Keratinocyte (primary cell): ENCODE results near the gene PRDM11. TPM values are rescaled to one million over a fixed set of nuclear protein-coding genes. Genes with fewer than 3 reads are reported as not detected.
A peak's percentile ranks its signal among the peaks of the same experiment; 100 is the strongest.

ENCODE experiments used
- DNase-seq: peaks from one replicate; pipeline ENCODE4 v3.0.0-alpha.2; 2011; ENCODE audit warnings: low read depth, missing footprints, low spot score
- FAIRE-seq: peaks from 2 replicates; lab custom pipeline; 2011; peaks lifted over from hg19 to GRCh38; lab: Jason Lieb, UNC
- H2AFZ ChIP-seq: 2 replicates; pipeline ENCODE4 v1.6.0; 2012; ENCODE audit warnings: low read length, control low read depth, inconsistent platforms; ENCODE audit not compliant: control insufficient read depth
- H3K27ac ChIP-seq: 2 replicates; pipeline ENCODE4 v1.5.1; 2011; ENCODE audit warnings: low read length; ENCODE audit not compliant: control insufficient read depth, insufficient read depth
- H3K27me3 ChIP-seq: 3 replicates; pipeline ENCODE4 v1.6.0; 2011; ENCODE audit warnings: low read length; ENCODE audit not compliant: control insufficient read depth, insufficient read depth; ENCODE audit errors: extremely low read depth
- H3K36me3 ChIP-seq, 2 experiments: 2 replicates in 1 of 2; 3 replicates in 1 of 2; pipeline ENCODE4 v1.5.1; 2011; ENCODE audit warnings: low read length in 2 of 2, mild to moderate bottlenecking in 1 of 2; ENCODE audit not compliant: control insufficient read depth in 2 of 2, insufficient read depth in 2 of 2; ENCODE audit errors: extremely low read depth in 1 of 2
- H3K4me1 ChIP-seq: 3 replicates; pipeline ENCODE4 v1.5.1; 2011; ENCODE audit warnings: low read length; ENCODE audit not compliant: control insufficient read depth, insufficient read depth; ENCODE audit errors: extremely low read depth
- H3K4me2 ChIP-seq: 3 replicates; pipeline ENCODE4 v1.6.0; 2011; ENCODE audit warnings: low read depth, low read length; ENCODE audit not compliant: control insufficient read depth, insufficient read depth; ENCODE audit errors: extremely low read depth
- H3K4me3 ChIP-seq, 3 experiments: fragments of 200-600 bp in 1 of 3; sonication (generic) in 1 of 3; 2 replicates in 2 of 3; 3 replicates in 1 of 3; pipeline ENCODE4 v1.5.1; 2011 to 2016; ENCODE audit warnings: low read length in 3 of 3, mild to moderate bottlenecking in 3 of 3, control low read depth in 2 of 3, inconsistent platforms in 1 of 3, low read depth in 1 of 3, mixed read lengths in 1 of 3, mixed run types in 1 of 3, moderate library complexity in 1 of 3; ENCODE audit not compliant: control insufficient read depth in 2 of 3, insufficient read depth in 2 of 3; ENCODE audit errors: extremely low read depth in 1 of 3
- H3K79me2 ChIP-seq: 2 replicates; pipeline ENCODE4 v1.6.0; 2012; ENCODE audit warnings: low read length; ENCODE audit not compliant: control insufficient read depth, insufficient read depth
- H3K9ac ChIP-seq: 3 replicates; pipeline ENCODE4 v1.6.0; 2011; ENCODE audit warnings: low read length; ENCODE audit not compliant: control insufficient read depth, insufficient read depth; ENCODE audit errors: extremely low read depth
- H3K9me1 ChIP-seq: 3 replicates; pipeline ENCODE4 v1.6.0; 2011; ENCODE audit warnings: low read length; ENCODE audit not compliant: control insufficient read depth, insufficient read depth; ENCODE audit errors: extremely low read depth
- H3K9me3 ChIP-seq: 2 replicates; pipeline ENCODE4 v1.5.1; 2012; ENCODE audit warnings: low read depth, low read length; ENCODE audit not compliant: control insufficient read depth
- H4K20me1 ChIP-seq: 3 replicates; pipeline ENCODE4 v1.6.0; 2011; ENCODE audit warnings: low read length; ENCODE audit not compliant: control insufficient read depth, insufficient read depth; ENCODE audit errors: extremely low read depth
- EZH2 ChIP-seq: IDR thresholded peaks from one replicate; pipeline ENCODE4 v1.6.1; 2012; ENCODE audit warnings: inconsistent platforms, mild to moderate bottlenecking, low read length, moderate library complexity
- dilution Hi-C: fragments of 300-500 bp; cut with MboI; formaldehyde crosslinking; loops from one replicate; pipeline ENCODE4 v1.7.0; 2020; ENCODE audit warnings: low sequenced_read_pairs; ENCODE audit not compliant: extremely low pct_ligation_motif_present
- polyA plus RNA-seq, 5 experiments: library from polyadenylated mRNA; depleted of rRNA in 3 of 5; stranded (reverse) in 3 of 5; stranded (forward) in 1 of 5; unstranded in 1 of 5; fragments of >200 nt; gene quantifications; 1 replicate in 1 of 5; 2 replicates in 3 of 5; 3 replicates in 1 of 5; pipeline versions ENCODE4 v1.2.1 to v1.2.3, GENCODE V29; 2011 to 2012; ENCODE audit warnings: missing spikeins in 2 of 5, low read depth in 1 of 5, low replicate concordance in 1 of 5
- TF ChIP-seq, protein P1 (sequence below), 3 experiments: IDR thresholded peaks in 1 of 3; conservative IDR thresholded peaks in 1 of 3; optimal IDR thresholded peaks in 1 of 3; 2 replicates in 2 of 3; 3 replicates in 1 of 3; pipeline versions ENCODE3 to v1.5.1; 2011; ENCODE audit warnings: low read length in 3 of 3, mild to moderate bottlenecking in 3 of 3, moderate library complexity in 2 of 3, control low read depth in 1 of 3, inconsistent platforms in 1 of 3; ENCODE audit not compliant: insufficient read depth in 2 of 3; ENCODE audit errors: extremely low read depth in 1 of 3

Gene PRDM11
- polyA plus RNA-seq, 1 donor (not counting 4 experiments of a cell fraction or from before 2014, with no cell fraction given): 2.1 TPM

DNA sequence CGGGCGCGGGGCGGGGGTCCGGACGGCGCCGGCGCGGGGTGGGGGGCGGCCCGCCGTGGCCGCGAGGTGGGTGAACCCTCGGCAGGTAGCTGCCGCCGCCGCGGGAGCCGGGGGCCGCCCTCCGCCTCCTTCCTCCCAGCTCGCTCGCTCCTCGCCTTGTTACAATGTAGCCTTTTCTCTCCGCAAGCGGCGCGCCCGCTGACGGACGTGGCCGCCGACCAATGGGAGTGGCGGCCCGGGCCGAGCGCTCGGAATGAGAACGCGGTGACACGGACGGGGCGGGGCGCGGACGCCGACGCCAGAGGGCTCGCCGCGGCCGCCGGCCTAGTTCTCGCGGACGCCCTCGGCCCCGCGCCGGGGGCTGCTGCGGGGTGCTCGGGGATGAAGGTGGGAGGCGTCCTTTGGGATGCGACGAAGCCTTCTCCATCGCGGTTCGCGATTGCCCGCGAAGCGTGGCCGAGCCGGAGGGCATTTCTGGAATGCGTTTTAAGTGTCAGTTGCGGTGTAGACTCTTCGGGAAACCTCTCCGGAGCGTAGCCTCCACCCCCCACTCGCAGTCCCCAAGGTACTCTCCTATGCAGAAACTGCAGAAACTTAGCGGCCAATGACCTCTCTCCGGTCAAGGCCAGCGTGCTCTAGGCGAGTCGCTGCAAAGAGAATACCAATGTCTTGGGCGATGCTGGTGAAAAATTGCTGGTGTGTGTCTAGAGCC is 734 bp downstream of the PRDM11 start:
- Histone ChIP-seq H3K9me3 (no peaks in the 10 kb centered on the region), H3K79me2 (no peaks in the 10 kb centered on the region), H2AFZ (peak overlapping the region; percentile 94), H3K4me2 (peak overlapping the region; percentile 97), H3K4me1 (peaks cover 14% of the 10 kb centered on the region), H3K9me1 (no peaks in the 10 kb centered on the region), H4K20me1 (no peaks in the 10 kb centered on the region), H3K4me3 (peak overlapping the region; percentile 70 to 86 (median 83)), H3K27ac (peak overlapping the region; percentile 25), H3K9ac (peak overlapping the region; percentile 80), H3K36me3 (no peaks in the 10 kb centered on the region), H3K27me3 (peaks cover 11% of the 10 kb centered on the region)
- DNase-seq (peak; percentile 58), FAIRE-seq (no peak)
- dilution Hi-C loops: no loop called here
- TF ChIP-seq, protein P1, sequence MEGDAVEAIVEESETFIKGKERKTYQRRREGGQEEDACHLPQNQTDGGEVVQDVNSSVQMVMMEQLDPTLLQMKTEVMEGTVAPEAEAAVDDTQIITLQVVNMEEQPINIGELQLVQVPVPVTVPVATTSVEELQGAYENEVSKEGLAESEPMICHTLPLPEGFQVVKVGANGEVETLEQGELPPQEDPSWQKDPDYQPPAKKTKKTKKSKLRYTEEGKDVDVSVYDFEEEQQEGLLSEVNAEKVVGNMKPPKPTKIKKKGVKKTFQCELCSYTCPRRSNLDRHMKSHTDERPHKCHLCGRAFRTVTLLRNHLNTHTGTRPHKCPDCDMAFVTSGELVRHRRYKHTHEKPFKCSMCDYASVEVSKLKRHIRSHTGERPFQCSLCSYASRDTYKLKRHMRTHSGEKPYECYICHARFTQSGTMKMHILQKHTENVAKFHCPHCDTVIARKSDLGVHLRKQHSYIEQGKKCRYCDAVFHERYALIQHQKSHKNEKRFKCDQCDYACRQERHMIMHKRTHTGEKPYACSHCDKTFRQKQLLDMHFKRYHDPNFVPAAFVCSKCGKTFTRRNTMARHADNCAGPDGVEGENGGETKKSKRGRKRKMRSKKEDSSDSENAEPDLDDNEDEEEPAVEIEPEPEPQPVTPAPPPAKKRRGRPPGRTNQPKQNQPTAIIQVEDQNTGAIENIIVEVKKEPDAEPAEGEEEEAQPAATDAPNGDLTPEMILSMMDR (optimal IDR thresholded peaks at IDR 0.05 in 1 of 3, IDR thresholded peaks at IDR 0.05 in 1 of 3, conservative IDR thresholded peaks at IDR 0.05 in 1 of 3; ENCODE audit: extremely low read depth in 1 of 3, insufficient read depth in 2 of 3, low read length in 3 of 3): no peak
- no peak for TF ChIP-seq EZH2

DNA sequence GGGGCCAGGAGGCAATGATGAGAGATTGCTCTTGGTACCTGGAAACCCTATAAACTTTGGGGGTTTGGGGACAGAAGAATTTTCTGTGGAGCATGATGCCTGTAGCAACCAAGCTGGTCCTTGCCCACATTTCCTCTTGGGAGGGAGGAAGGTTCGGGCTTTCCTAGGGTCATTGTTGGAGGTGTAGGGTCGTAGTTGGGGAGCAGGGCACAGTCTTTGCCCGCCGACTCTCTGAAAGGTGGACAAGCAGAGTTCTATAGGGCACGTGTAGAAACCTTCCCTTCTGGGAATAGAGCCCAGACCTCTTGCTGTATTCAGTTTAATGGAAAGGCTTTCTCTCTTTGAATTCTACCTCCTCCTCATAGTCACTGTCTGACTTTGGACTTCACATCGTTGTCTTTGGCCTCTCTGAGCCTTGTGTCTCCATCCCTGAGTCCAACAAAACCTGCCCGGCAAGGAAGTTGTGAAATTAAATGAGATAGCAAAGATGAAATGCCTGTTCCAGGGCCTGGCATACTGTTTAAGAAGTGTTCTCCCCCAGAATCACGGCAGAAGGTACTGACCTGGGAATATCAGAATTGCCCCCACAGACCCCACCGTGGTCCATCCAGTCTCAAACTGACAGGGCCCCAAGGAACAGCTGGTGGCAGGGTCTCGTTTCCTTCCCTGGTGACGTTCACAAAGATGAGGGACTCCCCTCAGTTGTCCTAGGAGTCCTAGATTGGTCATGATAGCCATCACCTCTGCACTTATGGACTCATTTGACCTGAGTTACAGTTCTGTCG is 1.6 kb downstream of the PRDM11 start:
- no peaks in the 10 kb centered on the region for H3K79me2 ChIP-seq
- H3K9ac ChIP-seq: peak overlapping the region; percentile 80
- no peaks in the 10 kb centered on the region for H3K9me3 ChIP-seq
- dilution Hi-C loops: no loop called here
- H3K27me3 ChIP-seq: peaks cover 11% of the 10 kb centered on the region
- H4K20me1 ChIP-seq: no peaks in the 10 kb centered on the region
- FAIRE-seq (no peak), DNase-seq (no peak)
- H3K9me1 ChIP-seq: no peaks in the 10 kb centered on the region
- H3K4me2 ChIP-seq: peak overlapping the region; percentile 97
- H3K36me3 ChIP-seq: no peaks in the 10 kb centered on the region
- peak overlapping the region; percentile 94 for H2AFZ ChIP-seq
- TF ChIP-seq, protein P1 (optimal IDR thresholded peaks at IDR 0.05 in 1 of 3, IDR thresholded peaks at IDR 0.05 in 1 of 3, conservative IDR thresholded peaks at IDR 0.05 in 1 of 3; ENCODE audit: extremely low read depth in 1 of 3, insufficient read depth in 2 of 3, low read length in 3 of 3): no peak
- TF ChIP-seq EZH2: no peak
- H3K27ac ChIP-seq: no peak overlapping the region
- H3K4me1 ChIP-seq: peaks cover 14% of the 10 kb centered on the region
- peak overlapping the region; percentile 70 to 86 (median 83) for H3K4me3 ChIP-seq
